NT2/D1 (cell line): Measurements from ENCODE around the gene CDH4.

Experiments
- SUZ12 ChIP-seq: IDR thresholded peaks from 2 replicates; pipeline ENCODE4 v1.6.1; 2011; ENCODE audit not compliant: insufficient read length, insufficient read depth; ENCODE audit errors: extremely low read depth
- YY1 ChIP-seq: IDR thresholded peaks from 2 replicates; pipeline ENCODE4 v1.6.1; 2011; ENCODE audit not compliant: insufficient read length, insufficient read depth

DNA sequence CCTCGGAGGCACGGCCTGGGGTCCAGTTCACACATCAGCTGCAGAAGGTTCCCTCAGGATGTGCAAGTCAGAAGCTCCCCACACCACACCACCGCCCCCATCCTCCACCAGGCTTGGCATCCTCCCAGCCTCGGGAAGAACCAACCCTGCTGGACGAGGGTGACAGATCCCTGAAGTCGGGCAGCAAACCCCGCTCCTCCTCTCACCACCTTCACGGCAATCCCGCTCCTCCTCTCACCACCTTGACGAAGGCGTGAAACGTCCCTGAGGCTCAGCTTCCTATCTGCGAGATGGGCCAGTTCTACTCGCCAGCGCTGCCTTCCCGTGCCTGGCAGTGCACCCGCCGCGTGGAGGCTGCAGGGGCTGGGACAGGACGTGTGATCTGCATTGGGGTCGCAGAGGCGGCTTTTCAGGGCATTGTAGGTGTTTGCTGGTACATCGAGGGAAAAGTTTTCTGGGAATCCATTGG lies 486.6 kb downstream of the CDH4 start:
- TF ChIP-seq SUZ12, result no peak
- no peak for TF ChIP-seq YY1
